Spleen (tissue), 7 donors: Measurements from ENCODE around the gene BNIPL.

Source experiments
- CTCF ChIP-seq, 11 experiments: fragments of 200-600 bp in 7 of 11; fragments of 450-650 bp in 4 of 11; sonication (generic) in 4 of 11; IDR thresholded peaks in 8 of 11; conservative IDR thresholded peaks in 3 of 11; 1 replicate in 7 of 11; 2 replicates in 4 of 11; pipeline versions ENCODE4 v1.4.0 to v1.8.0; 2016 to 2021; ENCODE audit warnings: antibody characterized with exemption in 11 of 11, inconsistent platforms in 4 of 11, mild to moderate bottlenecking in 1 of 11
- POLR2AphosphoS5 ChIP-seq, 3 donors: sonication (generic); formaldehyde crosslinking; IDR thresholded peaks; one replicate each; pipeline ENCODE4 v1.5.1; 2017; ENCODE audit warnings: antibody characterized with exemption in 3 of 3
- donor health status: DM: no; HTN: no; CAD: no; lungs with moderate emphysema.
- donor health status: DM: no; HTN: no; CAD: no.
- donor health status: DM: no; HTN: no; CAD: no.

DNA sequence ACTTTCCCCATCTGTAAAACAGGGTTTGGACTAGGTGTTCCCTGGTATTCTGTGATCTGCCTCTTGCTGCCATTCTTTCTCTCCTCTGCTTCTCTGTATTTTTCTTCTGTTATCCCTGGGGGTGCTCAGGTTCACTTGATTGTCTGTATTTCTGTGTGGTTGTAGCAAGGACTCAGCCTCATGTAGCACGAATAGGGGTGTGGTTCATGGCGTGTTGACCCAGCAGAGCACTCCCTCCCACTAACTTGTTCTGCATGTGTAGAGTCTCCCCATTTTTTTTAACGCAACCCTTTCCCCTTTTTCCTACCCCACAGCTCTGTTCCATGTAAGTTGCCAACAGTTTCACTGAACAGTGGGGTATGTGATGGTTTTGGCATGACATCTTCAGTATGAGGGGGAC lies 1.2 kb upstream of the BNIPL start:
- no peak for TF ChIP-seq CTCF (IDR thresholded peaks at IDR 0.05 in 8 of 11, conservative IDR thresholded peaks at IDR 0.05 in 3 of 11)
- no peak for TF ChIP-seq POLR2AphosphoS5 (IDR thresholded peaks at IDR 0.05)
